Activated T-cell treated with anti-CD3 and anti-CD28 coated beads for 24 hours (primary cell): ENCODE measurements around the gene KLHL26.

Source experiments
- DNase-seq: peaks from one replicate; pipeline ENCODE4 v3.0.0-alpha.2; 2020; ENCODE audit warnings: low read depth

The KLHL26 gene

DNA sequence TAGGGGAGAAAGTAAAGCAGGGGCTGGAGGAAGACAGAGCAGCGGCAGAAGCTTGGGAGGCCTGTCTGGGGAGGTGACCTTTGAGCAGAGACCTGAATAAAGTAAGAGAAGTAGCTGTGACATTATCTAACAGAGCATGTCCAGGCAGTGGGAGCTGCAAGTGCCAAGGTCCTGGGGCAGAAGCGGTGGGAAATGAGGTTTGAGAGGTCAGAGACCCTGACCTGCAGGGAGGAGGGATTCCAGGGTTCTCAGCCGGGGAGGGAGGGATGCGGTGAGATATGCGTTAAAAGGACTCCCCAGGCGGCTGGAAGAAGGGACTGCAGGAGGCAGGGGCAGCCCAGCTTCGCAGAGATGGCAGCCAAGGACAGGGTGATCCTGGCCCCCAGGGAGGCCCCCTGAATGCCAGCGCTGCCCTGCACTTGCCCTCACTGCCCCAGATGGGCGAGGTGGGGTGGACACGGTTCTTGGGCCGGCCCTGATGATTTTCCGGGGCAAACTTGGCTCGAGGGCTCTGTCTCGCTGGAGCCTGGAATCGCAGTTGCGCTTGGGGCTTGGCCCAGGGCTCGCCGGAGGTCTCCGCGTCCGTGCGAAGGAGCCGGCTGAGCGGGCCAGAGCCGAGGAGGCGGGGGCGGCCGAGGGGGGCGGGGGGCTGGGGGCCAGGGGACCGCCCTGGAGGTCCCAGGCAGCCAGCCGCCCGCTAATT, 33.4 kb upstream of the KLHL26 start:
- DNase-seq = no peak

DNA sequence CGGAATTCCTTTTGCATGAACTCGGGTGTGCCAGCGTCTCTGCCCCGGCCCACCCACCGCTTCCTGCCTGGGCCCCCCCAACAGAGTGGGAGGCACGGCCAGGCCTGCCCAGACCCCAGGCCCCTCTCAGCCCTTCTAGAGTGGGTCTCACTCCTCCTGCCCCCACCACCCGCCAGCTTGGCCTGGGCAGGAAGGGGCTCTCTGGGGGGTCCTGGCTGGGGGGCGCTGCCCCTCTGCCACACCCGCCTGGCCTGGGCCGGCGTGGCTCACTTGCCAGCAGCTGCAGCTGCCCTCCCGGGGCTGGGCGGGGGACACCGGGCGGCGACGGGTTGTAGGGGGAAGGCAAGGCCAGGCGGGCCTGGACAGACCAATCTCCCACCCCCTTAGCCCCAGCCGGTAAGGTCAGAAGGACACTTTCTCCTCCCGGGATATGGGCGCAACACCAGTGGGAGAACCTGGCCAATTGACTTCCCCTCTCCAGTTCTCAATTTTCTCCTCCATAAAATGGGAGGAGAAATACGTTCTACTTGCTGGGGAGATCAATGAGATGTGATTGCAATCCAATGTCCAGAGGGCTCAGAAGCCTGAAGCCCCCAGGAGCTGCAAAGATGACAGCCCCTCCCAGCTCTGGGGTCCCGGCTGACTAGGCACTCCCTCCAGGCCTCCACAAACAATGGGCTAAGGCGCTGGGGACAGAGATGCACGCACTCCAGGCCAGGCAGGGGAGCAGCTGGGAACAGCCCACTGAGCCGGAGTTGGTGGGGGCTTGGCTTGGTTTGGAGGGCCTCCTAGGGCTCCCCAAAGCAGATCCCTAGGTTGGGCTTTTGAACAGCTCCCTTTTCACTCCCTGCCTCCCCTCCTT, 32.6 kb upstream of the KLHL26 start:
- DNase-seq = no peak

DNA sequence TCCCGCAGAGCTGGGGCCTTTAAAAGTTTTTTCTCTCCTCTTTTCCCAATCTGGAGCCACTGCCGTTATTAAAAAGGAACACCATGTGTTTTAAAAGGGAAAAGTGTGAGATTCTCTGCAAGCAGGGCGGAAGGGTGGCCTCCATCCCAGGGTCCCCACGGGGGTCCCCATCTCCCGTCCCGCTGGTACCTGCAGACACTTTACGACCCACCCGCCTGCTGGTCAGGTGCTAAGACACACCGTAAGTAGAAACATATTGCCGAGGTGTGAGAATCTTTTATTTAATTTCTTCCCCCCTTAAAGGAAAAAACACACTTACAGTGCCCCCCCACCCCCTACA, 32.0 kb upstream of the KLHL26 start:
- DNase-seq = no peak

DNA sequence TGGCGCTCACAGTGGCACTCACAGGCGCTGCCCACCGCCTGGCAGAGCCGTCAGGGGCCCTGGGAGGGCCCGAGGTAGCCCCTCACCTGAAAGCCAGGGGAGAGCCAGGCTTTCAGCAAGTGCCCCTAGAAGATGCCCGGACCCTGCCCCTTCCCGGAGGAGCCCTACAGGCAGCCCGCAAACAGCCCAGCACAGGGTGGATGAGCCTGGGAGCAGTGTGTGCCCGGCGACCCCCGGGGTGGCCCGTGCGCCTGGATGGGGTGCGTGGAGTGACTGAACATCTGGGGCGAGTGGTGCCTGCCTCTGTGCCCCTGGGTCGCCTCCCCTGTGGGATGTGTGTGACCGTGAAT, 31.7 kb upstream of the KLHL26 start:
- no peak for DNase-seq

DNA sequence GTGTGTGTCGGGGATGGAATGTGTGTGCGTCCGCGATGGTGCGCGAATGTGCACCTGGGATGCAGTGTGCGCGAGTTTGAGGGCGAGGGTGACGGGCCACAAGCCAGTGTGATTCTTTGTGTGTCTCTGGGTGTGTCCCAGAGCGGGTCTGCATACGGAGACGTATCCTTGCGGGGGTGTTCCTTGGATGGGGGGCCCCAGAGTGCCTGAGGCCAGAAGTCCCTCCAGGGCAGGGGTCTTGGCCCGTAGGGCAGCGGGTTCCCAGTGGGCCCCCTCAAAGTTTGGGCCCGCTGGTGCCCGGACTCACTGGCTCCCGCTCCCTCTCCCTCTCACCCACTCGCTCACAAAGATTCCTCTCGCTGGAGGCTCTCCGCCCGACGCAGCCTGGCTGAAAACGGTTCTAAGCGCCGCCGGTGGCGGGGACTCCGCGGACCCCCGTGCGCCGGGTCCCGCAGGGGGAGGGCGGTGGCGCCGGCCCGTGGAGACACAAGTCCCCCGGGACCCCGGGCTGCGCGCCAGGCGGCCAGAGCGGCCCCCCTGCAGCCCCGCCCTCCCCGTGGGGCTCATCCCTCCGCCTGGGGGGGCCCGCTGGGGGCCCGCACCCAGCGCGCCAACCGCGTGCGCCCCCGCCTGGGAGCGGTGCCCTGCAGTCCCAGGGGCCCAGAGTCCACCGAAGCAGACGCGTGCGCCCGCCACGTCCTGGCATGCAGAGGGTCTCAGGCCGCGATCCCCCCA, 31.1 kb upstream of the KLHL26 start:
- no peak for DNase-seq

DNA sequence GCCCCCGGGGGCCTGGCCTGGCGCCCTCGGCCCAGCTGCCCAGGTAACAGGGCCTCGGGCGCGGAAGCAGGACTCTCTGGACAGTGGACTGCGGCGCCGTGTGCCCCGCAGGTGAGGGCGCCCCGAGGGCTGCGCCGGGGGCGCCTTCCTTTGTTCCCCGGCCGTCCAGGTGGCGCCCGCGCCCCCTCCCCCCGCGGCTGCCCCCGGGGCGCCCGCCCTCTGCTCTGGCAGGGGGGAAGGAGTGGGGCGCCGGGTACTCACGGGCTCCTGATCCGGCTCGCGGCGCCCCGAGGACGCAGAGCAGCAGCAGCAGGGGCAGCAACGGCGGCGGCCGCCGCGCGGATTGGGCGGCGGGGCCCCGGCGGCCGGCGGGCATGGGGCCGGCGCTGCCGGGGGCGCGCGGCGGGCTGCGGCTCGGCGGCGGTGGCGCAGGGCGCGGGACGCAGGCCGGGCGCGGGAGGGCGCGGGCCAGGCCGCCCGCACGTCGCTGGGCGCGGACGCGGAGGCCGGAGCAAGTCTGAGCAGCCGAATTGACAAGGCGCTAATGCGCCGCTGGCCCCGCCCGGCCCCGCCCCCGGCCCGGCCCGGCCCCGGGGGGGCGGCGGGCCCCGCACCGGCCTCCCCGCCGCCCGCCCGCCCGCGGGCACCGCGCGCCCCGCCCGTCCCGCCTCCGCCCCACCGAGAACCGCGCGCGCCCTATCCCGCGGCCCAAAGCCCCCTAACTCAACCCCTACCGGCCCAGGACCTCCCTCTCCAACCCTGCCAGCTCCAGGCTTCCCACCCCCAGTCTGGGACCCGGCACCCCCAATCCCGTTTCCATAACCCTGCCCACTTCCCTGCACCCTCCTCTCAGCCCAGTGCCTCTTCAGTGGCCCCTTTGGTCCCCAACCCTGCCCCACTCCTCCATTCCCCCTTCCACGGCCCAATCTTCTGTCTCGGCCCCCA, 30.3 kb upstream of the KLHL26 start, which contains the start of gene CRLF1:
TSS of gene CRLF1 (minus strand) at position 519 of the 945 bp plus-strand sequence. CDS start at position 376, 143 bp downstream.
- DNase-seq = no peak

DNA sequence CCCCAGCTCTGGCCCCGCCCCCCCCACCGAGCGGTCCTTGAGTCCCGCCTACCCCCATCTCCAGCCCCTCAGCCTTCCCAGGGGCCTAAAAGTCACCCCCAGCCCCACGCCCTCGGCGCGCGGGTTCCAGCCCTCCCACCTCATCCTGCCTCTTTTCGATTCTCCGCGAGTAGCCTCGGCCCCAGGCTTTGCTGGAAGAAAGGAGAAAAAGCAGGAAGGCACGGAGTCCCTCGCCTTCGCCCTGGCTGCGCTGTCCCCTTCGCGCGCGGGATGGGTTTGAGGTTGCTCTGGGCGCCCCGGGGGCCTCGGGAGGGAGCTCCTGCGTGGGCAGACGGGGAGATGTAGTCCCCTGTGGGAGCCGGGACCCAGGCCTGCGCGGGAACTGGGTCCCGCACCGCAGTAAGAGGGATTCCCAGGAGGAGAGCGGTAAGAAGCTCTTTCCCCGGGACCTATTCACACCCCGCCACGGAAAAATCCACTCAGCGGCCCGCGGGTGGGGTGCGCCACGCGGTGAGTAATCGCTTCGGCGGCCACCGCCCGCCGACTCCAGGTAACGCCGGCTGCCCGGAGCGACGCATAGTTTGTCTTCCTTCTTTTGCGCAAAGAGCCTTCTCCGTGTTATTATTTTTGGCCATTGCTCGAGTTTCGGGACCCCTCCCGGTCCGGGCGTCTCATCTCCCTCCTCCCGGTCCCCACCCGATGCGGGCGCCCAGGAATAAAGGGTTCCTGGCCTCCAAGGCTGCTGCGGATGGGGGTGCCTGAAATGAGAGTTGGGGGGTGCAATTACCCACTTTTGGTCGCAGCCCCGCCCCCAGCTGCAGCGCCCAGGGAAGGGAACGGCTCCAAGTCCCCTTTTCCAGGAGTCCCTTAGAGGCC, 29.4 kb upstream of the KLHL26 start:
- DNase-seq = no peak

DNA sequence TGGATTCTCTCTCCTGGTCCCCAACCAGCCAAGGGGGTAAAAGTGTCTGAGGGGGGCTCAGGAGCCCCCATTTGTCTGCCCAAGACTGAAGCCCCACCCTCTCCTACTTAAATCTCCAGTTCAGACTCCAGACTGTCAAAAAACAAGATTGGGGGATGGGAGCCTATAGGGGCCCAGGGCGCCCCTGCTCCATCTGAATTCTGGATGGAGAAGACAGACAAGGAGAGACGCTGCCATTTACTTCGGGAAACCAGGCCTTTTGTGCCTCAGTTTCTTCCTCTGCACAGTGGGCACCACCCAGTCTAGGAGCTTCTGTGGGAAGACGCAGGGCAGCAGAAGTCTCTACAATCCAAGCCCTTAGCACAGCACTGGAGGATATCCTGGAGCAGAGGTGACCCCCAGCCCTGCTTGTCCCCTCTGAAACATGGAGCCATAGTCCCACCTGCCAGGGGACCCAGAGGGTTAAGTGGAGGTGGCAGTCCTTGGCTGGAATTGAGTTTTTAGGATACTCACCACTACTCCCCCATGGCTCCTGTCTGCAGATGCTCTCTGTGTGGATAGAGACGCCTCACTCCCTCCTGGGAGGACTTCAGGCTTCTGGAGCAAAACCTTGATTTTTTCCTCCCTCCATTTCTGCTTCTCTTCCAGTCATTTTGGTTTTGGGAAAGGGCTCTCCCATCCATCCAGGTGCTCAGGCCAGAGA, 28.6 kb upstream of the KLHL26 start:
- DNase-seq = no peak

DNA sequence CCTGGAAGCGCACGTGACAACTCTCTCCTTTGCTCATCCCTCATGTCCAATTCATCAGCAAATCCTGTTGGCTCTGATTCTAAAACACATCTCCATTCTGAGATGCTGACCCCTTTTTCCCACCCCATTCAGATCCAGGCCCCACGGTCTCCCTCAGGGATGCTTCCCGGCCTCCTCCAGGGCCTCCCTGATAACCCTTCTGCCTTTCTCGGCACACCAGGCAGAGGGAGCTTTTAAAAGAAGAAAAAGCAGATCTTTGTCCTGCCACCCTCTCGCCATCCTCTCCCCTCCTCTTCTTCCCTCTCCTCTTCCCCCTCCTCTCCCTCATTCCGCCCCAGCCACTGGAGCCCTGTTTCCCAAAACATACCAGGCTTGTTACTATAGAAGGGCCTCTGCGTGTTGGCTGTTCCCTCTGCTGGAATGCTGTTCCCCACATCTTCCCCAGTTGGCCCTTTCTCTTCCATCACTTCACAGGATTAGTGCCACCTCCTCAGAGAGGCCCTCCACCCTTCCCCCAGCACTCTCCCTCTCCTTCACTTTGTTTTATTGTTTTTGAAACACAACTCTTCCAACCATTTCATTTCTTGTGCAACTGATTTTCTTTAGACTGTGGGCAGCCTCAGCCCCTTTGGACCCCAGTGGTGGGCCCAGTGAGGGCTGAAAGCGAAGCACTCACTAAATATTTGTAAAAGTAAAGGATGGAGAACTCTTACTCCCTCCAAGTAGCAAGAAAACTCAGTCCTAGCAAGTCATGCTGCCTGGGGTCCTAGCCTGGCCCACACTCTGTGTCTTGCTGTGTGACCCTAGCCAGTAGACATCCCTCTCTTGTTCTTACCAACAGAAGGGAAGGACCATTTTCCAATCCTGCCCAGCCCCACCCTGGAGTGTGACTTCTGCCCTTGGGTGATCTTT, 27.8 kb upstream of the KLHL26 start:
- no peak for DNase-seq

DNA sequence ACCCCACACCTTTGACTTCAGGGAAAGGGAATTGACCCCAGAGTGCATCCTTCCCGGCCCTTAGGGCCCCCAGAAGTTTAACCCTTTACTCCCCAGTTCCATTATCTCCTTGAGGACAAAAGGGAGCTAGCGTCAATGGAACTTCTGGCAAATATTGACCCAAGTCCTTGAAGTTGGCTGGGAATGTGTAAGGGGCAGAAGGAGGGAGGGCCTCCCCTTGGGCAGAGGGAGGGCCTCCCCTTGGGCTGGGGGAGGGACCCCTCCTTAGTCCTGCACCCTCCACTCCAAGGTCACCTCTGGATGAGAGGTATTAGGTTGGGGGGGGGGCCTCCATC, 27.1 kb upstream of the KLHL26 start:
- DNase-seq = no peak

DNA sequence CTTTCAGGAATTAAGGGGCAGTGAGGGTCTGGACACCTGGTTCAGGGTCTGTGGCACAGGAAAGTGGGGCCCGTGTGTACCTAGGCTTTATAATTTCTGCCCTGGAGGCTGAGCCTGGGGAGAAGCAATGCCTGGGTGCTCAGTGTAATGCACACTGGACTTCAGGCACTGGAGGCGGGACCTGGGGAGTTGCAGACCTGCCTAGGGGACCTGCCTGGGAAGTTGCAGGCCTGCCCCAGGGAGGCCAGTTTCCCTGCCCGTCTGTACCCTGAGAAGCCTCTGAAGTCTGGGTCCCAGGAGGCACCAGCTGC, 26.6 kb upstream of the KLHL26 start:
- no peak for DNase-seq

DNA sequence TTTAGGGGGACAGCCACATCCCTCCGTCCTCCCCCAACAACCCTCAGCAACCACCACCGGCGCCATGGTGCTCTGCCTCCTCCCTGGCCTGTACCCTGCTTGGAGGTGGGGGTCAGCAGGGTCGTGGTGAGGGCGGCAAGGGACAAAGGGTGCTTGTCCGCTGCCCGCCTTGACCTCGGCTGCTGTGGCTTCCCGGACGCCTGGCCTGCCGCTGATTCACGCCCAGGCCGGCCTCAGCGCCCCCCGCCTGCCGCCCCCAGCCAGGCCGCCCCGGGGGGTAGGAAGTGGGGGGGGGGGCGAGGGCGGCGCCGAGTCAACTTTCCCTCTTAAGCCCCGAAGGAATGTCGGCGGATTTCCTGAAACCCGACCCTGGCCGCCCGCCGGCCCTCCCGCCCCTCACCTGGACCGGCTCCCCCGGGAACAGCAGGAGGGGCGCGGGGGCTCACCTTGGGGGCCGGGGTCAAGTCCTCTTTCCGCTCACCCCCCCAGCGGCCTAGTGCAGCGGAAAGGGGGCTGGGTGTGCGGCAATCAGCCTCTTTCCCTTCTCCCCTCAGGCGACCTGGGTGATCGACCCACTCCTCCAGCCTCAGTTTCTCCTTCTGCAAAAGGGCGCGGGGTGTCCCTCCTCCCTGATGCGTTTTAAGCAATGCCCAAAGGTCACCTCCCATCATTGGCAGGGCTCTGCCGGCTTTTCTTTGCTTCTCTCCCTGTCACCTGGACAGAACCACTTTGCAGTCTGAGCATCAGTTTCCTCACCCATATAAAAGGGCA, 26.1 kb upstream of the KLHL26 start:
- no peak for DNase-seq

DNA sequence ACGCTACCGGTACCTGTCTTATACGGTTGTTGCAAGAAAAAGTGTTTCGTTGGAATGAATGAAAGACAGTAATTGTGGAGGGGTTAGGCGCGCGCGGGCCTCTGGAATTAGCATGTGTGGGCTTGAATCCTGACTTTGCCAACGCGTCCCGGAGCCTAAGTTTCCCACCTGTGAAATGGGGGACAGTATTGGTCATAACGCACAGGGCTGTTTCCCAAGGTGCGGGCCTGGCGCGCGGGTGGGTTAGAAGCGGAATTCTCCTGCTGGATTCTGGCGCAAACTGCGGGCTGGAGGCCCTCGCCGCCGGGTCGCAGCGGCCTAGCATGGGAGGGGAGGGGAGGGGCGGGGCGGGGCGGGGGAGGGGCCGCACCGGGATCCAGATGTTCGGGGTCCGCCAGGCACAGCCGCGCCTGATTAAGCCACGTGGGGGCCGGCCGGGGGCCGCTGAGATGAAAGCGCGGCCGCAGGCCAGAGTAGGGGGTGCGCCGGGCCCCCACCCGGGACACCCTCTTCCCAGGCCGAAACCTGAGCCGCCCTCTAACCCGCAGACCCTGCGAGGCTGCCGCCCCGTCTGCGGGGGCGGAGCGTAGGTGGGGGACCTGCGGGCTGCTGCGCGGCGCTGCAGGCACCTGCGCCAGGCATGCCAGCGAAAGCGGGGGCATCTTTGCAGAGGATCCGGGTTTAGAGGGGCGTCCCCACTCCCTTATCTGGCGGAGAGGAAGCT, 25.3 kb upstream of the KLHL26 start:
- no peak for DNase-seq

DNA sequence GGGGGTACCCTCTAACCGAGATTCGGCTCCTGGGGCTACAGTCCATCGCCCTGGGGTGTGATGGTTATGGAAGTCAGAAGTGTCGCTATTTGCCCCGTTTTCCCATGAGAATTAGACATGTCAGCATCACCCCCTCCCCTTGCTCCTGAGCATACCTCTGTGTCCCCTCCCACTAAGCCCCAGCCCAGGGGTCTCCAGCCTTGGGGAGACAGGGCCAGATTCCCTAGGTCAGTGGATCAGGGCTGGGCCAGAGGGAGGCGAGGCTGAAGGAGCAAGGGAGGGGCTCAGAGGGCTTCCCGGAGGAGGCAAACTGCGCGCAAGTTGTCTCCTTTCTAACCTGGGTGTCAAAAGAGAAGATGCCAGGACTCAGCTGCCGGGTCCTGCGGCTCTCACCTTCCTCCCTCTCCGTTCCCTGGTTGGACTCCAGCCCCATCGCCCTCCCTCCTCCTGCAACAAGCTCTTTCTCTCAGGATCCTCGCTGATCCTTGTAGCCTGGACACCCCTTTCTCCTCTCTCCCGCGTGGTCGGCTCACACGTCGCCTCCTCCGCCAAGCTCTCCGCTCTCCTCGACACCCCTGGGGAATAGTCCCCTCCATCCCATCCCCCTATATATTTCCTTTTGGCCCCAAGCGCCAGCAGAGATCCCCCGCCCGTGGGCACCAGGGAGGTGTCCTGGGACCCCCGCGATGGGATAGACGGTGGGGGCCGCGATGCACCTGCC, 24.6 kb upstream of the KLHL26 start:
- no peak for DNase-seq

DNA sequence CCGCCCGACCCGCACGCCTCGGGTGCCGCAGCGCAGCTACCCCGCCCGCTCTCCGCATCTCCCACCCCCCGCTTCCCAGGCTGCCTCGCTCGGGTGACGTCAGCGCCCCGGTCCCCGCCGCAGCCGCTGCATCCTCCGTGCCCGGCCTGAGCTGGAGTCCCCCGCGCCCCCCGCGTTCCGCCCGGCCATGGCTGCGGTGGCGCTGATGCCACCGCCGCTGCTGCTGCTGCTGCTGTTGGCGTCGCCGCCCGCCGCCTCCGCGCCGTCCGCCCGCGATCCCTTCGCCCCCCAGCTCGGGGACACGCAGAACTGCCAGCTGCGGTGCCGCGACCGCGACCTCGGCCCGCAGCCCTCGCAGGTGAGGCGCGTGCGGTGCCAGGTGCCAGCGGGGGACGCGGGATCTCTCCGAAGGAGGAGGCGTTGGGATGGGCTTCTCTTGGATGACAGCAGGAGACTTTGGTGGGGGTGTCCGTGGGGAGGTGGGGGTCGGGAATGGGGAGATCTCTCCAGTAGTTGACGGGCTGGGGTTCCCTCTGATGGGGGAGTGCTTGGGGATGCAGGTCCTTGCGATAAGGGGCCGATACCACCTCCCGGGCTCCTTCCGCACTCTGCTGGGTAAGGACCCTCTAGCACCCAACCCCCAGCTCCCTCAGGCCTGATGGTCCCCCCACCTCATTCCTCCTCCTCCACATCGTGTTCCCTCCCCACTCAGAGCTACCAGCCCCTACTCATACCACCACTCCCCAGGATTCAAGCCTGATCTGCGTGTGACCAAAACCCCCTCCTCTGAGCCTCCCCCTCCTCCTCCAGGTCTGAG, 23.8 kb upstream of the KLHL26 start, which contains the start of gene TMEM59L:
TSS of gene TMEM59L (plus strand) at position 99 of the 817 bp plus-strand sequence. CDS start at position 188, 89 bp downstream.
- no peak for DNase-seq

DNA sequence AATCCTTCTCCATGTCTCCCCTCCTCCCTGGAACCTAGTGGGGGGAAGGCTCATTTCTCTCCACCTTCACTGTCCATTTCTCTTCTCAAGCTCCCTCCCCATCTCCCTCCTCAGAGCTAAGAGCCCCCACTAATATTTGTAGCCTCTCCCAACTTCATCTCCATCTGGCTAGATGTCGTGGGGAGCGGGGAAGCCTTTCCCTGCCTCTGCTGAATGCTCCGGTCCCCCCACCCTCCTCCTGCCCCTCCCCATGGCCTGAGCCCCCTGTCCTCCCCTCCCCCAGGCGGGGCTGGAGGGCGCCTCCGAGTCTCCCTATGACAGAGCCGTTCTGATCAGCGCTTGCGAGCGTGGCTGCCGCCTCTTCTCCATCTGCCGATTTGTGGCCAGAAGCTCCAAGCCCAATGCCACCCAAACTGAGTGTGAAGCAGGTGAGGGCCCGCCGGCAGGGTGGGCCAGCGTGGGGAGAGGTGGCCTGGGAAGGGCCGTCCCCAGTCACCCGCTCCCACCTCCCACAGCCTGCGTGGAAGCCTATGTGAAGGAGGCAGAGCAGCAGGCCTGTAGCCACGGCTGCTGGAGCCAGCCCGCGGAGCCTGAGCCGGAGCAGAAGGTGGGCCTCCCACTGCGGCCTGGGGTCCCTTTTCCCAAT, 23.1 kb upstream of the KLHL26 start:
- no peak for DNase-seq
